Testis (tissue), 2 donors: Measurements from ENCODE around the gene GPATCH4.

Experiments
- POLR2A ChIP-seq: fragments of 450-650 bp; IDR thresholded peaks from one replicate; pipeline ENCODE4 v1.6.1; 2017; ENCODE audit warnings: antibody characterized with exemption, mild to moderate bottlenecking, moderate library complexity
- TF ChIP-seq, protein P1 (sequence below), 3 experiments: fragments of 450-650 bp in 2 of 3; fragments of 200-600 bp in 1 of 3; sonication (generic) in 1 of 3; IDR thresholded peaks; one replicate each; pipeline ENCODE4 v1.5.1; 2016 to 2019; ENCODE audit warnings: antibody characterized with exemption in 3 of 3, mild to moderate bottlenecking in 2 of 3, moderate library complexity in 1 of 3

DNA sequence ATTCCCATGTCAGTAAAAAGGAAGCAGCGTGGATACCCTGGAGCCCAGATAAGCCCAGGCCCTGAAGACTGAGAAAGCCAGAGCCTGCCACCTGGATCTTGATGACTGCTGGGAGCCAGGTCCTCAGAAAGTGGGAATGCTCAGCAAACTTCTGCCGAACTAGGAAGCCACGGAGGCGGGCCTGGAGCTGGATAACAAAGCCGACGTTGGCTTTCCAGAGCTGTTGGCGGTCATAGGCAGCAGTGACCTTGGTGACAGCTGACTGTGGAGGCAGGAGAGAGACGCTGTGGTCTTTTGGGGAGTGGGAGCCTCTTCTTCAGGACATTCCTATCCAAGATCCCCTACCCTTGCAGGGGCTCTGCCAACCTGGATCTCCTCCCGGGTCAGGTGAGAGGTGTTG is 53.3 kb downstream of the GPATCH4 start:
- no peak for TF ChIP-seq POLR2A
- TF ChIP-seq, protein P1, sequence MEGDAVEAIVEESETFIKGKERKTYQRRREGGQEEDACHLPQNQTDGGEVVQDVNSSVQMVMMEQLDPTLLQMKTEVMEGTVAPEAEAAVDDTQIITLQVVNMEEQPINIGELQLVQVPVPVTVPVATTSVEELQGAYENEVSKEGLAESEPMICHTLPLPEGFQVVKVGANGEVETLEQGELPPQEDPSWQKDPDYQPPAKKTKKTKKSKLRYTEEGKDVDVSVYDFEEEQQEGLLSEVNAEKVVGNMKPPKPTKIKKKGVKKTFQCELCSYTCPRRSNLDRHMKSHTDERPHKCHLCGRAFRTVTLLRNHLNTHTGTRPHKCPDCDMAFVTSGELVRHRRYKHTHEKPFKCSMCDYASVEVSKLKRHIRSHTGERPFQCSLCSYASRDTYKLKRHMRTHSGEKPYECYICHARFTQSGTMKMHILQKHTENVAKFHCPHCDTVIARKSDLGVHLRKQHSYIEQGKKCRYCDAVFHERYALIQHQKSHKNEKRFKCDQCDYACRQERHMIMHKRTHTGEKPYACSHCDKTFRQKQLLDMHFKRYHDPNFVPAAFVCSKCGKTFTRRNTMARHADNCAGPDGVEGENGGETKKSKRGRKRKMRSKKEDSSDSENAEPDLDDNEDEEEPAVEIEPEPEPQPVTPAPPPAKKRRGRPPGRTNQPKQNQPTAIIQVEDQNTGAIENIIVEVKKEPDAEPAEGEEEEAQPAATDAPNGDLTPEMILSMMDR (IDR thresholded peaks at IDR 0.05), result no peak
